PFSK-1 (cell line): ENCODE measurements around the gene GEMIN8.

Experiments
- FOXP2 ChIP-seq: optimal IDR thresholded peaks from 2 replicates; pipeline ENCODE3; 2011; ENCODE audit warnings: borderline replicate concordance, control low read depth, inconsistent platforms; ENCODE audit not compliant: insufficient read depth; ENCODE audit errors: extremely low read length, extremely low read depth
- POLR2AphosphoS5 ChIP-seq: IDR thresholded peaks from 2 replicates; pipeline ENCODE4 v1.6.1; 2012; ENCODE audit warnings: low read depth, mild to moderate bottlenecking, control low read depth, low read length, moderate library complexity
- REST ChIP-seq, 2 experiments: IDR thresholded peaks; 2 replicates each; pipeline versions ENCODE4 v1.6.1 to v1.8.0; 2011 to 2012; ENCODE audit warnings: low read depth in 2 of 2, low read length in 2 of 2, control low read depth in 1 of 2, inconsistent platforms in 1 of 2, mild to moderate bottlenecking in 1 of 2, moderate library complexity in 1 of 2; ENCODE audit not compliant: insufficient read depth in 1 of 2
- SIN3A ChIP-seq: IDR thresholded peaks from 2 replicates; pipeline ENCODE4 v1.6.1; 2012; ENCODE audit warnings: mild to moderate bottlenecking, low read length, moderate library complexity, borderline replicate concordance; ENCODE audit not compliant: insufficient read depth
- TAF1 ChIP-seq: IDR thresholded peaks from 2 replicates; pipeline ENCODE4 v1.6.1; 2012; ENCODE audit warnings: low read length, control low read depth, borderline replicate concordance; ENCODE audit not compliant: insufficient read depth

GEMIN8 gene

GRCh38 chrX:14027036-14027435, 2.7 kb downstream of the GEMIN8 start:
- TF ChIP-seq REST (IDR thresholded peaks at IDR 0.05; ENCODE audit: insufficient read depth in 1 of 2, low read depth in 2 of 2, low read length in 2 of 2), result no peak
- TF ChIP-seq SIN3A, result no peak
- no peak for TF ChIP-seq TAF1
- no peak for TF ChIP-seq FOXP2
- no peak for TF ChIP-seq POLR2AphosphoS5

- no peak for TF ChIP-seq TAF1
- no peak for TF ChIP-seq POLR2AphosphoS5
- TF ChIP-seq SIN3A, result no peak
- no peak for TF ChIP-seq REST (IDR thresholded peaks at IDR 0.05; ENCODE audit: insufficient read depth in 1 of 2, low read depth in 2 of 2, low read length in 2 of 2)
- no peak for TF ChIP-seq FOXP2
These were observed 3.6 kb downstream of the GEMIN8 start for GRCh38 chrX:14026121-14026520.

GRCh38 chrX:14022019-14022418, 7.7 kb downstream of the GEMIN8 start:
- no peak for TF ChIP-seq FOXP2
- no peak for TF ChIP-seq REST (IDR thresholded peaks at IDR 0.05; ENCODE audit: insufficient read depth in 1 of 2, low read depth in 2 of 2, low read length in 2 of 2)
- TF ChIP-seq TAF1, result no peak
- TF ChIP-seq POLR2AphosphoS5, result no peak
- no peak for TF ChIP-seq SIN3A

GRCh38 chrX:14017399-14017798, 12.3 kb downstream of the GEMIN8 start:
- TF ChIP-seq FOXP2 (no peak), SIN3A (no peak), TAF1 (no peak), REST (IDR thresholded peaks at IDR 0.05; ENCODE audit: insufficient read depth in 1 of 2, low read depth in 2 of 2, low read length in 2 of 2) (no peak), POLR2AphosphoS5 (no peak)

GRCh38 chrX:14015941-14016340, 13.8 kb downstream of the GEMIN8 start:
- no peak for TF ChIP-seq TAF1
- TF ChIP-seq REST (IDR thresholded peaks at IDR 0.05; ENCODE audit: insufficient read depth in 1 of 2, low read depth in 2 of 2, low read length in 2 of 2), result no peak
- no peak for TF ChIP-seq POLR2AphosphoS5
- TF ChIP-seq FOXP2, result no peak
- TF ChIP-seq SIN3A, result no peak
